Measurements from ENCODE around the gene TCF15.
"Not testable (repeated sequence)": the region's sequence is repeated elsewhere in the genome, so short reads cannot be mapped to it uniquely, and the experiment has no call there.

TCF15 gene

DNA sequence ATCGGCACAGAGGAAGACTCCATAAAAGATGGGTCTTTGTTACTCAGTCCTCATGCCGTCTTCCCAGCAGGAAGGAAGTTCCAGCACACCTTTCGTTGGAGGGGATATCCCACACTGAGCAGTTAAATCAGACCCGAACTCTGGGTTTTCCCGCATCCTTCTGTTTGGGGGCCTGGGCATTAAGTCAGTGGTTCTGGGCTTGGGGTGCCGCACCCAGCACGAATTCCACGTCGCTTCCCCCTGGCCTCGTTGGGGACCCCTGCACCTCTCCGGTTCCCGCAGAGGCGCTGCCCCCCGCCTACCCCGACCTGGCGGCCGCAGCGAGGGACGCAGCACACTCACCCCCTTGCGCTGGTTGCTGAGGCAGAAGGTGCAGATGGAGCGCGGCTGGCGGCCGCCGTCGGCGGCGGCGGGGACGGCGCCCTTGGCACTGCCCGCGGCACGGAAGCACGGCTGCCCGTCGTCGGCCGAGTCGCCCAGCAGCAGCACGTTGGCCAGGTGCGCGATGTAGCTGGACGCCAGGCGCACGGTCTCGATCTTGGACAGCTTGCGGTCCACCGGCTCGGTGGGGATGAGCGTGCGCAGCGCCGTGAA is 641 bp downstream of the TCF15 start:
- DNase-seq: no peak

DNA sequence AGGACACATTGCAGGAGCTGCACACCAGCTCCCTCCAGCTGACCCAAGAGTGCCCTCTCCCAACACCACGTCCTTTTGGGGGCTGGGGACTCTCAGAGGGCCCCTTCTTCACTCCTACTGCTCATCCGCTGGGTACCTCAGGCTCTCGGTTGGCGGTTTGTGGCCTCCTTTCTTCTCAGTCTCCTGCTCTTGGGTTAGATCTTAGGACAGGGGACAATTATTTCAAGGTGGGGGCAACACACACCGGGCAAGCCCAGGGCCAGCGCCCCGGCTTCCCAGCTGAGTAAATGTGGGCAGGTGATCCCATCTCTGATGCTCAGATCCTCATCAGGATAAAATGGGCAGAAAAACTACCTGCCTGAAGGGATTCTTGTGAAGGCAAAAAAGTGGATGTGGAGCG is 1.1 kb downstream of the TCF15 start:
- DNase-seq: no peak

DNA sequence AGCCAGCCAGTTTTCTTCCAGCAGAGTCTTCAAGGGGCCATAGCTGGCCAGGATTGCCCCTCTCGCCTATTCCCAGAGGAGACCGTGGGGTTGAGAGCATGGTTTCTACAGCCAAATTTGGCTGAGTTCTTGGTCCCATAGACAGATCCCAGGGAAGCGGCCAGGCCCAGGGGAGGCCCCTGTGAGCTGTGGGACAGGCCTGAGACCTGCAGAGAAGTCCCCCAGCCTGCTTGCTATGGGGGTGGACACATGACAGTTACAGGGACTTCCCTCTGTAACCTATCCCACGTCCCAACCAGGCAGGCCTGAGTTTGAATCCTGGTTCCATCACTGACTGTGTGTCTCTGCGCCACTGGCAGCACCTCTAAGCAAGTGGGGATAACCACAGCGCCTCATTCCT is 2.6 kb downstream of the TCF15 start:
- DNase-seq: no peak

DNA sequence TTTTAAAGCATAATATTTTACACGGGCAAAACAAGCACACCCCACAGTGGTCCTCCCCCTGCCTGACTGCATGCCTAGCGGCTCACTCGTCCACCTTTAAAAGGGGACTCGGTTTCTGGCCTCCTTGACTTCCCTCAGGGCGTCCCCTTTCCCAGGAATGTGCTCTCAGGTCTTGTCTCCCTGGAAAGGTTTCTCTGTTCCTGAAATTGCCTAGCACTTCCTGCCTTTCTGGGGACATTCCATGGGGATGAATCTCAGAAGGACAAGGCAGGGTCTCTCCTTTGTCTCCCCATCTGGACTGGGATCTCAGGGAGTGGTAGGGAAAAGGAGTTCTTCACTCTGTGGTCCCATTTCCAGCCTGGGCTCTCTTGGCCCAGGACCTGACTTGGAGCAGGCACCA is 4.9 kb downstream of the TCF15 start:
- DNase-seq: no peak

DNA sequence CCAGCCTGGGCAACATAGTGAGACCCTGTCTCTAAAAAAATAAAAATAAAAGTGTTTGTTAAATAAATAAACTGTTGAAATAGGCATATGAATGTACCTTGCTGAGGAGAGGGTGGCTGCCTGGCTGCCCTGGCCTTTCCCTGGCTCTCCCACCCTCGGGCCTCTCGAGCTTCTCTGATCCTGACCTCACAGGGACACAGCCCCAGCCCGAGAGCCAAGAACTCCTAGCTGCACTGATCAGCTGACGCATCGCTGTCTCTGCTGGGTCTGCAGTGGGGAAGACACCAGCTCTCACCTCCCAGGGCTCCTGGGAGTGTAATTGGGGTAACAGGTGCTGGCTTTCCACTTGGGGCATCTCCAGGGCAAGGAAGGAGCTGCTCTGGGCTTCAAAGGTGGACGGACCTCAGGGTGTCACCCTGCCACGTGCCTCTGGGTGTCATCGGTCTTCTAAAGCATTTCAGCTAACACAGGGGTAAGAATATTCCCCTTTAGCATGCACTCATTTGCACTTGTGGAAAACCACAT is 6.9 kb downstream of the TCF15 start:
- no peak for DNase-seq

DNA sequence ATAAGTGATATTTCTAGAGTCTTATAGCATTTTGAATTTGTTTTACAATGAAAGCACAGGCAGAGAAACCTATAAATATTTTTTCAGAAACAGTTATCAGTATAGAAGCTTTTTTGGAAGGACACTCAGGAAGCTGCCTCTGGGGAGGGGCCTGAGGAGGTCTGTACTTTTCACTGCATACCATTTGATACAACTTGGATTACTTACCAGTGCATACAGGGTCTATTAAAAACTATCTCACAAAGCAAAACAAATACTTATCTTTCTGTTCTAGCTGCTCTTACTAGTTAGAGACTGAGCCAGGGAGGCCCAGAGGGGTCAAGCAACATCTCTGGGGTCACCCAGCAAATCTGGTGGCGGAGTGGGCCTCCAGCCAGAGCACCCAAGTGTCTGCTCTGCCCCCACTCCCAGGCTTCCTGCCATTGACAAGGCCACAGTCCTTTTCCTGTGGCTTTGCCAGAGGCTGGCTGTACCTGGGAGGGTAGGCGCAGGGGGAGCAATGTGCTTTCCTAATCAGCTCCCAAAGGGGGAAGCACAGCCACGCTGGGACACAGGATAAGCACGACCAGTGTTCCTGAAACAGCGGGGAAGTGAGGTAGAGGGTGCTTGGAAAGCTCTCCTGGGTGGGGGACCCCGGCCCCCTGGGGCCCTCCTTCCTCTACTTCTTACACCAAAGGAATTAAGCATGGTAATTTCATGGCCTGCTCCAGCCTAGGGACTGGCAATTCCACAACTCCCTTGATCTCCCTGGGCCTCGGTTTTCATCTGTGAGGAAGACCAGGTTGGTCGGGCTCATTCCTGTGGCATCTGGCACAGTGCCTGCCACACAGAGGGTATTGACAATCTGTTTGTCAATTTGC is 7.8 kb downstream of the TCF15 start:
- no peak for DNase-seq

DNA sequence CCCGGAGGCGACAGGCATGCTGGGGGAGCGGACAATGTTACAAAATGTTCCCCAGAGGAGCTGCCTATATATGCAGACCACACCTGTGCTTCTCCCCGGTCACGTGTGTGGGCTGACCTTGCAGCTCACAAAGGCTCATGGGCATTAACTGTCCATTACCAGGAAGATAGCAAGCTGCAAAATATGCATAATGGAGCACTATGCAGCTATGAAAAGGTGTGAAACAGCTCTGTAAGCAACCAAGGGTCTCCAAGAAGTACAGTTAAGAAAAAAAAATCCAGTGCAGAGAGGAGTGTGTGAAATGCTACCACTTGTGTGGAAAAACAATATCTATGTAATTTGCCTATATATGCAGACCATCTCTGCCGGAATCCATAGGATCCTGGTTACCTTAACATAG is 9.4 kb downstream of the TCF15 start:
- DNase-seq: no peak

DNA sequence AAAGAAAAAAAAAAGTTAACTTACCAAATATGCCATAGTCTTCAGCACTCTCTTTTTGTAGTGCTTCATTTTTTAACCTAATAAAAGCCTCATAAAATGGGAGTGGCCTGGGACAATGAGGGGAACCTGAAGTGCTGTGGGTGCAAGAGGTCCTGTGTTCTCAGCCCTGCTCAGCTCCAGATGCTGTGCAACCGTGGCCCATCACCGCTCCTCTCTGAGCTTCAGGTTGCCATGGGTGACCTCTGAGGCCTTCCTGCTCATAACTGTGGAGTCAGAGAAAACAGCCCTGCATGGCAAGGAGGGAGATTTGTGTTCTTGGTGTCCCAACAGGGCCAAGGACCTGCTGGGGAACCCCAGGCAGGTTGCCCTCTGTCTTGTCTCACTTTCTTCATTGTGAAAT is 10.0 kb downstream of the TCF15 start:
- DNase-seq: no peak

DNA sequence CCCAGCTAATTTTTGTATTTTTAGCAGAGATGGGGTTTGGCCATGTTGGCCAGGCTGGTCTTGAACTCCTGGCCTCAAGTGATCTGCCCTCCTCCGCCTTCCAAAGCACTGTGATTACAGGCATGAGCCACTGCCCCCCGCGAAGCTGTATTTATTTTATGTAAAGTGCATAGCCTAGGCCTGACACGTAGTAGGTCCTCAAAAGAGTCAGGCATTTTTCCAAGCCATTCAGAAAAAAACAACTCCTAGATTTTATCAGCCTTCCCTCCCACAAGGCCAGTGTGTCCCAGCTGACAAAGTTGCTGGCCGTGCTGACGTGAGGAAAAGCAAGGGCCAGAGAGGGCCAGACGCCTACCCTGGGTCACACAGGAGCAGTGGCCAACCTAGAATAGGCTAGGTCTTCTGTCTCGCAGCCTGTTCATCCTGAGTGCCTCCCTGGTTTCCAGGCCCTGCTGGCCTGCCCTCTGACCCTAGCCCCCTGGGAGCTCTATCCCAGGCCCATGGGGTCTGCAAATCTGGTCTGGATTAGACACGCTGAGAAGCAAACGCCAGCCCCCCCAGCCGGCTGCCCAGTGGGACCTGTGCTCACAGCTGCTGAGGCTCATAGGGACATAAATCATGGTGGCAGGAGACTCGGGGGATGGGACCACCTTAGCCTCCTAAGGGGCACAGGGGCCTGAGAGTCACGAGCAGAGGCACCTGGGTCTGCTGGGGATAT is 11.8 kb downstream of the TCF15 start:
- DNase-seq: no peak

DNA sequence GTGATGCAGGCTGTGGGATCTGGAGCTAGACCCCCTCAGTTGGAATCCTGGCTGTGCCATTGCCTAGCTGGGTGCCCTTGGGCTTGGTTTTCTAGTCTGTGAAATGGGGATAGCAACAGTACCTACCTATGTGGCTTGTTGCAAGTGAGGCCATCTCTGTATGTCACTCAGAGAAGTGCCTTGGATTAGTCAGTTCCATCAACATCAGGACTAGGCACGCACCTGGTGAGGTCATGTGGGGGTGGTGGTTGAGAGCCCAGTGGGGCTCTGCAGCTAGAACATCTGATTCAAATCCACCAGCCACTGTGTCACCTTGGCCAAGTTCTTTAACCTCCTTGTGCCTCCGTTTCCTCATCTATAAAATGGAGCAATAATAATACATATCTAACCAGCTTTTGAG is 12.5 kb downstream of the TCF15 start:
- DNase-seq: no peak

DNA sequence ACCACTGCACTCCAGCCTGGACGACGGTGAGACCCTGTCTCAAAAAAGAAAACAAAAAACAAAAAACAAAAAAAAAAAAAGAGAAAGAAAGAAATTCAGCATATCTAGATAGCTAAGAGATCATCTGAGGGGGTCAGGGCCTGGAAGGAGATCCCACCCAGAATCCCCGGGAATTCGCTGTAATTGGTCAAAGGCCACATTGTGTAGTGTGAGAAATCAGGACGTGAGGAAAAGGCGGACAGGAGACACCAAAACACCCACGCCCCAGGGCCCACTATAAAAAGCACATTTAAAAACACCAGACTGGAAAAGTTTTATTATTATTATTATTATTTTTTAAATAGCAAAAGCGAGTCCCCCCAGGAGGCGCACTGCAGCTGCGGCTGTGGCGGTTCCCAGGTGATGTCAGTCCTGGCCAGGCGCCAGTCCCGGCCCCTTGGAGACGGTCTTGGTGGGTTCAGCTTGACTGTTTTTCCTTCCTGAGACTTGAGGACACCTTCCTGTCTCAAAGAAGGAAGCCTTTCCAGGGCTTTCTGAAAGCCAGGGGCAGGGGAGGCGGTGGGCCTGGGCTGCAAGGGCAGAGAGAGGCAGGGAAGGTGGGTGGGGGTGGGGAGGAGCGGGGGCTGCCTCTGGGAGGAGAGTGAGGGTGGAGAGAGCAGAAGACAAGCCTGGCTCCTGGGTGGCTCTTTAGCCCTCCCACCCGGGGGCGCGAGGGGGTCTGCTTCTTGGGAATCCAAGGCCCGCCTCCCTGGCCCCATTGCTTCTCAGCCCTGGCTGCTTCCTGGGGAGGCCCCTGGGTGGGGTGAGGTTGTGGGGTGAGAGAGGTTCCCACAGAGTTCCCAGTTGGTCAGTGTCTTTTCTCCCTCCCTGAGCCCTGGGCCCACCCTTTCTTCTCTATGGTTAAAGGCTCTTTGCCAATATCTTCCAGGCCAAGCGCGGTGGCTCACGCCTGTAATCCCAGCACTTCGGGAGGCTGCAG is 14.5 kb downstream of the TCF15 start:
- no peak for DNase-seq

DNA sequence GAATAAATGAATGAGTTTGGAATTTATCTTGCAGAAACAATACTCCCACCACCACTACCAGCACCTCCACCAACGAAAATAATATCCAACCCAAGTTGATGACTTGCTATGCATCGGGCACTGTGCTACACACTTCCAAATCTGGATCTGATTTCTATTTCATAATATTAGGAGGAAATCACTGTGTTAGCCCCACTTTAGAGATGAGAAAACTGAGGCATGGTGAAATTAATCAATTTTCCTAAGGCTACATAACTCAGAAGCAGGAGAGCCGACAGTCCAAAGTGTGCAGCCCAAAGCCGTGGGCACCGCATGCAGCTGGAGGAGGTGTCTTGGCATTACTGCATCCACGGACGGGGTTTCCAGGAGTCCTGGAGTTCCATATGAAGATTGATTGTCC is 17.6 kb downstream of the TCF15 start:
- no peak for DNase-seq

DNA sequence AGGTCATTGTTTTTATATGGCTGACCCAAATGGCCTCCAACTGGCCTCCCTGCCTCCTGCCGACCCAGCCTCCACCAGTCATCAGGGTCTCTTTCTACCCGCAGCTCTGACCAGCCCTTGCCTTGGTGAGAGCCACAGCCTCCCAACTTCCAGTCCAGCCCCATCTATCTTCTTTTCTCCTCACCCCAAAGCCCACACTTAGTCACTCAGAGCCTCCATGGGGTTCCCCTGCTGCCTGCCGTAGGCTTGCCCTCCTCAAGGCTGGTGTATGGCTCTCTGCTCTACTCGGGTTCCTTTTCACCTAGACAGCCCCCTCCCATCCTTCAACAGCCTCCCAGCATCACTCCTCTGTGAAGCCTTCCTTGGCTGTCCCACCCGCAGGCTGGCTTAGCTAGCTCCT is 18.2 kb downstream of the TCF15 start:
- DNase-seq: no peak

DNA sequence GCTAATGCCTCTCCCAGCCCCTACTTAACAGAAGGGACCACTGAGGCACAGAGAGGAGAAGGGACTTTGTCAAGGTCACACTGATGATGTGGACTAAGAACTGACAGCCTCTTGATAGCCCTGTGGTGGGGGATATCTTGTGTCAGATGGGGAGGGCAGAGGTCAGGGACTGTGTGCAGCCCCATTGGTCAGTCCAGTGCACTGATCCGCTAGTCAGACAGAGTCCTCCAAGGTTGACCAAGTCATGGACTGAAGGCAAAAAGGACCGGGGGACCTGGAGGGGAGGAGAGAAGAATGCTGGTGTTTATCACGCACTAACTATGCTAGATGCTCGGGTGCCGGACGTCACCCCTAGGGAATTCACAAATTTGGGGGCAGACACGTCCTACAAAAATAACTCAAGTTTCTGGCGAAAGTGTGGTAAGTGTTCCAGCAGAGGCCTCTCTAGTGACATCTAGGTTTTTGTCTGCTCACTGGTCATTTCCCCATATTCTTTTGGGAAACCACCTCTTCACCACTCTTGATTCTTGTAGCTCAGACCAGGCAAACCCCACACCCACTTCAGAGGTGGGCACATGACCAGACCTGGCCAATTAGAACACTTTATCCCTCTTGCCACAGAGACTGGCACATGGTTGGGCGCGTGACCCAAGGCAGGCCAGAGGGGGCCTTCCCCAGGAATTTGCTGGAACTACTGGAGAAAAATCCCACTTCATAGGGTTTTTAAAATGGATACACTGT is 21.0 kb downstream of the TCF15 start:
- no peak for DNase-seq

DNA sequence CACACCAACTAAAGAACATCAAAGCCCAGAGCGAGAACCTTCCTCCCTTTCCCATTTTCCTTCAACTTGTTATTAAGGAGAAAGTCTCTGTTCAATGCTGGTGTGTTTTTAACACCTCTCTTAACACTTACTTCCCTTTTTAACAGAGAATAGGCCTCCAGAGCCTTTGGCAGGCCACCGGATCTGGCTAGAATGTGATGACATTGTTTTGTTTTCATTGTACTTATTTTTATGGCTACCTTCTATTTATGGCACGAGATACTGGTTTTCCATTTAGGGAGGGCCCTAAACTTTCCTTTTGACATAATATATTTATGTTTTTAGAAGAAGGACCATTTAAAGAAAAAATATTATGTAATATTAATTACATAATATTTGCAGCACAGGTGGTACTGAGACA is 21.6 kb downstream of the TCF15 start:
- no peak for DNase-seq

DNA sequence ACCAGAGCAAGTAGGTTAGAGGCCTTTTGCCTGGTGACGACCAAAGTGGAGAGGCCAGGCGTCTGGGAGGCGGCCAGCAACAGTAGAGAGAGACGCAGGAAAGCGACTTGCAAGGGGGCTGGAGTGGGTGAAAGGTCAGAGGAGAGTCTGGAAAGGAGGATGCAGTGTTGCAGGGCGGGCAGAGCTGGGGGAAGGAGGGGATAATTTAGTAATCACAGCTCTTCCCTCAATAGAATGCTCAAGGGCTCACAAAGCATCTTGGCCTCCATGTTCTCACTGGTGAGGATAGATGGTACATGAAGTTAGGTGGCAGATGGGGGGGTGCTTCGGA is 25.2 kb downstream of the TCF15 start:
- DNase-seq: no peak

DNA sequence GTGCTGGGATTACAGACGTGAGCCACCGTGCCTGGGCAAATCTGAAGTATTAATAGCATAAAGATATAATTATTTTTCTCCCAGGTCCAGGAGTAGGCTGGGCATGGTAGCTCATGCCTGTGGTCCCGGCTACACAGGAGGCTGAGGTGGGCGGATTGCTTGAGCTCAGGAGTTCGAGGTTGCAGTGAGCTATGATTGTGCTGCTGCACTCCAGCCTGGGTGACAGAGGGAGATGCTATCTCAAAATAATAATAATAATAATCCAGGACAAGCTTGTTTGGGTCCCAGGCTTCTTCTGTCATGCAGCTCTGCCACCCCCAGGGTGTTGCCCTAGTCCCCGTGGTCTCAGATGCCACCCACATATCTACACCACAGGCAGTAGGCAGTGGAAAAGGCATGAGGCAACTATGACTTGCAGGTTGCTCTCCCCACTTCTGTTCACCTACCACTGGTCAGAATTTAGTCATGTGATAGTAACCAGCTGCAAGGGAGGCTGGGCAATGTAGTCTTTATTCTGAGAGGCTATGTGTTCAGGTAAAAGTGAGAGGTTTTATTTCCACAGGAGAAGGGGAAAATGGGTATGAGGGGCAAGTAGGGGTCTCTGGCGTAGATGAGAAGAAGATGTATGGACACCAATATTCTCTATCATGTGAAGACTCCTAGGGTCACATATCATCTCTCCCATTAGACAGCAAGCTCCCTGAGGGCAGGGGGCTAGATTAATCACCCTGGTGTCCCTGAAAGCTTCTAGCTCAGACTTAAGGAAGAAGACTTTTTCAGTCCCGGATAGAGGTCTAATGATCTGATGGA is 25.7 kb downstream of the TCF15 start:
- DNase-seq: peak in 1 of 2 experiments; percentile 18

DNA sequence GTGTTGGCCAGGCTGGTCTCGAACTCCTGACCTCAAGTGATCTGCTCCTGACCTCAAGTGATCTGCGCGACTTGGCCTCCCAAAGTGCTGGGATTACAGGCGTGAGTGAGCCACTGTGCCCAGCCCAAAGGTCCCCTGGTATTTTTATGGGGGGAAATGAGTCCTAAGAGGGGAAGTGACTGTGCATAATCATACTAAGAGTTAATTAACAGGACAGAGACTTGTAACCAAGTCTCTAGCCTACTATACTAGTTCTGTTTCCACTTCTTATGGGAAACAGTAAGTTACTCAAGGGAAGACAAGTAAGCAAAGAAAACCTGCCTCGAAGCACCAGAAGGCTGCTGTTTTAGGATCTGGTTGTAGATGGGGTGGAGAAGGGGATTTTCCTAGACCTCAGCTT is 27.9 kb downstream of the TCF15 start:
- DNase-seq: no peak

DNA sequence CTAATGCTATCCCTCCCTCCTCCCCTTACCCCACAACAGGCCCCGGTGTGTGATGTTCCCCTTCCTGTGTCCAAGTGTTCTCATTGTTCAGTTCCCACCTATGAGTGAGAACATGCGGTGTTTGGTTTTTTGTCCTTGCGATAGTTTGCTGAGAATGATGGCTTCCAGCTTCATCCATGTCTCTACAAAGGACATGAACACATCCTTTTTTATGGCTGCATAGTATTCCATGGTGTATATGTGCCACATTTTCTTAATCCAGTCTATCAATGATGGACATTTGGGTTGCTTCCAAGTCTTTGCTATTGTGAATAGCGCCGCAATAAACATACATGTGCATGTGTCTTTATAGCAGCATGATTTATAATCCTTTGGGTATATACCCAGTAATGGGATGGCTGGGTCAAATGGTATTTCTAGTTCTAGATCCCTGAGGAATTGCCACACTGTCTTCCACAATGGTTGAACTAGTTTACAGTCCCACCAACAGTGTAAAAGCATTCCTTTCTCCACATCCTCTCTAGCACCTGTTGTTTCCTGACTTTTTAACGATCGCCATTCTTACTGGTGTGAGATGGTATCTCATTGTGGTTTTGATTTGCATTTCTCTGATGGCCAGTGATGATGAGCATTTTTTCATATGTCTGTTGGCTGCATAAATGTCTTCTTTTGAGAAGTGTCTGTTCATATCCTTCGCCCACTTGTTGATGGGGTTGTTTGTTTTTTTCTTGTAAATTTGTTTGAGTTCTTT is 31.0 kb downstream of the TCF15 start:
- DNase-seq: not testable (repeated sequence)

DNA sequence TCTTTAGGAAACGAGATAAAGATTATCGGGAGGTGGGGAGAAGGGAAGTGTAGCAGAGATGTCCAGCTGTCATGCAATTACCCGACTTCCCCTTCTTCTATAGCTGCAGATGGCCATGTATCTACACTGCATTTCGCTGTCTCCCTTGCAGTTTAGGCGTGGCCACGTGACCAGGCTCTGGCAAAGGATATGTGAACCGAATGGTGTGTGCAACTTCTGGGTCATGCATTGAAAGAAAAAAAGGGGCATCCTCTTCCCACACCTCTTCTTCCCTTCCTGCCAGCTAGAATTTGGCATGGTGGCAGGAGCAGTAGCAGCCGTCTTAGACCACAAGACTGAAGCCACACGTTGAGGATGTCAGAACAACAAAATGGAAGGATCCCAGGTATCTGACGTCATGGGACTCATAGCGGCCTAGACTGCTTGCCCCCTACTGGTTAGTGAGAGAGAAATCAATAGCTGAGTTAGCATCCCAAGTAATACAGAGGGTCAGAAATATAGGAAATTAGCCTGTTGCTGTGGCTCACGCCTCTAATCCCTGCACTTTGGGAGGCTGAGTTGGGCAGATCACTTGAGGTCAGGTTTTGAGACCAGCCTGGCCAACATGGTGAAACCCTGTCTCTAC is 32.8 kb downstream of the TCF15 start:
- no peak for DNase-seq
